Liver (tissue), 9 donors: ENCODE results near the gene GARIN5B. TPM values are rescaled to one million over a fixed set of nuclear protein-coding genes. Genes with fewer than 3 reads are reported as not detected.

Experiments used
- DNase-seq: peaks from one replicate; pipeline ENCODE4 v3.0.0-alpha.2; 2017; ENCODE audit warnings: low spot score
- H3K27ac ChIP-seq, 2 donors: one replicate each; pipeline ENCODE4 v1.7.0; 2013; ENCODE audit warnings: inconsistent platforms in 2 of 2, low read length in 2 of 2, control low read depth in 1 of 2, low read depth in 1 of 2, mild to moderate bottlenecking in 1 of 2
- H3K27me3 ChIP-seq, 4 donors: one replicate each; pipeline versions ENCODE4 v1.6.1 to v1.7.0; 2013; ENCODE audit warnings: low read length in 3 of 4, inconsistent platforms in 1 of 4, mild to moderate bottlenecking in 1 of 4, moderate library complexity in 1 of 4; ENCODE audit not compliant: control insufficient read depth in 4 of 4, insufficient read depth in 4 of 4
- H3K36me3 ChIP-seq, 4 donors: one replicate each; pipeline versions ENCODE4 v1.6.1 to v1.7.0; 2013; ENCODE audit warnings: low read length in 3 of 4, mild to moderate bottlenecking in 3 of 4, low read depth in 1 of 4, moderate library complexity in 1 of 4; ENCODE audit not compliant: control insufficient read depth in 4 of 4, insufficient read depth in 3 of 4
- H3K4me1 ChIP-seq, 4 donors: one replicate each; pipeline versions ENCODE4 v1.6.1 to v1.7.0; 2013; ENCODE audit warnings: low read length in 3 of 4, mild to moderate bottlenecking in 3 of 4, moderate library complexity in 1 of 4; ENCODE audit not compliant: control insufficient read depth in 4 of 4, insufficient read depth in 4 of 4
- H3K4me3 ChIP-seq, 3 donors: one replicate each; pipeline versions ENCODE4 v1.6.1 to v1.7.0; 2013; ENCODE audit warnings: low read length in 3 of 3, control low read depth in 1 of 3, low read depth in 1 of 3, mild to moderate bottlenecking in 1 of 3
- H3K9ac ChIP-seq, 2 donors: one replicate each; pipeline ENCODE4 v1.7.0; 2013; ENCODE audit warnings: low read length in 2 of 2, mild to moderate bottlenecking in 2 of 2, moderate library complexity in 2 of 2, control low read depth in 1 of 2, low read depth in 1 of 2
- H3K9me3 ChIP-seq, 4 donors: one replicate each; pipeline versions ENCODE4 v1.6.1 to v1.7.0; 2013; ENCODE audit warnings: low read length in 3 of 4; ENCODE audit not compliant: control insufficient read depth in 4 of 4
- FOXA1 ChIP-seq: IDR thresholded peaks from 2 replicates; pipeline ENCODE4 v1.6.1; 2016; ENCODE audit warnings: antibody characterized with exemption
- GABPA ChIP-seq, 2 donors: IDR thresholded peaks in 1 of 2; conservative IDR thresholded peaks in 1 of 2; 2 replicates each; pipeline ENCODE4 v1.6.1; 2016; ENCODE audit warnings: antibody characterized with exemption in 2 of 2, mild to moderate bottlenecking in 1 of 2, moderate library complexity in 1 of 2
- HNF4A ChIP-seq, 2 donors: conservative IDR thresholded peaks; 2 replicates each; pipeline ENCODE4 v1.6.1; 2016; ENCODE audit warnings: antibody characterized with exemption in 2 of 2, mild to moderate bottlenecking in 2 of 2
- HNF4G ChIP-seq: IDR thresholded peaks from 2 replicates; pipeline ENCODE4 v1.6.1; 2016; ENCODE audit warnings: antibody characterized with exemption
- JUND ChIP-seq, 2 donors: IDR thresholded peaks; 2 replicates each; pipeline ENCODE4 v1.6.1; 2016; ENCODE audit warnings: antibody characterized with exemption in 2 of 2
- RAD21 ChIP-seq, 2 donors: IDR thresholded peaks; 2 replicates each; pipeline ENCODE4 v1.6.1; 2016; ENCODE audit warnings: antibody characterized with exemption in 2 of 2, mild to moderate bottlenecking in 2 of 2
- RXRA ChIP-seq, 2 donors: IDR thresholded peaks; 2 replicates each; pipeline ENCODE4 v1.6.1; 2017 to 2018; ENCODE audit warnings: antibody characterized with exemption in 2 of 2, mild to moderate bottlenecking in 1 of 2
- SP1 ChIP-seq: IDR thresholded peaks from 2 replicates; pipeline ENCODE4 v1.6.1; 2018; ENCODE audit warnings: antibody characterized with exemption, mild to moderate bottlenecking
- TAF1 ChIP-seq: conservative IDR thresholded peaks from 2 replicates; pipeline ENCODE4 v1.6.1; 2016; ENCODE audit warnings: antibody characterized with exemption, mild to moderate bottlenecking
- YY1 ChIP-seq: IDR thresholded peaks from 2 replicates; pipeline ENCODE4 v1.6.1; 2016; ENCODE audit warnings: antibody characterized with exemption, mild to moderate bottlenecking
- WGBS: extraction: QIAGEN DNeasy Blood & Tissue Kit; methylation state at CpG from one replicate; pipeline ENCODE4 v1.1.7; 2013; 5-methylcytosine and 5-hydroxymethylcytosine counted together
- polyA plus RNA-seq, 2 donors: library from polyadenylated mRNA; stranded (reverse) in 1 of 2; unstranded in 1 of 2; fragments of 200-250 nt in 1 of 2; fragments of >200 nt in 1 of 2; fragmentation: Nextera tagmentation in 1 of 2; extraction: Ambion mirVana in 1 of 2; gene quantifications; one replicate each; pipeline versions ENCODE4 v1.2.1 to v1.2.3, GENCODE V29; 2013 to 2015
- total RNA-seq, 2 donors: library from RNA; depleted of rRNA; stranded (reverse); fragments of >200 nt; gene quantifications; one replicate each; pipeline ENCODE4 v1.2.3, GENCODE V29; 2014
- TF ChIP-seq, protein P1 (sequence below): IDR thresholded peaks from 2 replicates; pipeline ENCODE4 v1.6.1; 2016; ENCODE audit warnings: antibody characterized with exemption, mild to moderate bottlenecking
- TF ChIP-seq, protein P2 (sequence below): IDR thresholded peaks from 2 replicates; pipeline ENCODE4 v1.6.1; 2016; ENCODE audit warnings: antibody characterized with exemption
- TF ChIP-seq, protein P3 (sequence below): fragments of 150-350 bp; IDR thresholded peaks from 2 replicates; pipeline ENCODE4 v1.5.1; 2017; ENCODE audit warnings: improper control_type of control experiment, low read depth, low read length; ENCODE audit not compliant: missing input control
- TF ChIP-seq, protein P4 (sequence below): IDR thresholded peaks from 2 replicates; pipeline ENCODE4 v1.6.1; 2016; ENCODE audit warnings: antibody characterized with exemption
- donor health status: healthy.
- donor health status: healthy.
- donor health status: healthy.
- donor health status: healthy.
- donor health status: healthy.

Gene GARIN5B
- total and polyA plus RNA-seq, 4 donors: not detected

DNA sequence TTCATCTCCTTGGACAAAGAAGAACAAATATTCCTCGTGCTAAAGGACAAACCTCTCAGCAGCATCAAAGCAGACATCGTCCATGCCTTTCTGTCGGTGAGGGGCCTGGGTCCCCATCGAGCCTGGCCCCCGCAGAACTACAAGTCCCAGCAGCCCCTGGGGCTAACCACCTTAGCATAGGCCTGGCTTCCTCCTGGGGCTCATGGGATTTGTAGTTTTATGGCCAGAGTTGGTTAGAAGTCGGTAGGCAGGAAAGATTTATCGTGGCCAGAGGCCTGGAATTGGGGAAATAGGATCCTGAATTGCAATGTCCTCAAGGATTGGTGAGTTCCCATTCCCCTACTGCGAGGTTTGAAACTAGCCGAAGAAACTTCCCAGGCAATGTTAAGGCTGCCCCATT is 57.6 kb downstream of the GARIN5B start (continued):
- TF ChIP-seq, protein P1, sequence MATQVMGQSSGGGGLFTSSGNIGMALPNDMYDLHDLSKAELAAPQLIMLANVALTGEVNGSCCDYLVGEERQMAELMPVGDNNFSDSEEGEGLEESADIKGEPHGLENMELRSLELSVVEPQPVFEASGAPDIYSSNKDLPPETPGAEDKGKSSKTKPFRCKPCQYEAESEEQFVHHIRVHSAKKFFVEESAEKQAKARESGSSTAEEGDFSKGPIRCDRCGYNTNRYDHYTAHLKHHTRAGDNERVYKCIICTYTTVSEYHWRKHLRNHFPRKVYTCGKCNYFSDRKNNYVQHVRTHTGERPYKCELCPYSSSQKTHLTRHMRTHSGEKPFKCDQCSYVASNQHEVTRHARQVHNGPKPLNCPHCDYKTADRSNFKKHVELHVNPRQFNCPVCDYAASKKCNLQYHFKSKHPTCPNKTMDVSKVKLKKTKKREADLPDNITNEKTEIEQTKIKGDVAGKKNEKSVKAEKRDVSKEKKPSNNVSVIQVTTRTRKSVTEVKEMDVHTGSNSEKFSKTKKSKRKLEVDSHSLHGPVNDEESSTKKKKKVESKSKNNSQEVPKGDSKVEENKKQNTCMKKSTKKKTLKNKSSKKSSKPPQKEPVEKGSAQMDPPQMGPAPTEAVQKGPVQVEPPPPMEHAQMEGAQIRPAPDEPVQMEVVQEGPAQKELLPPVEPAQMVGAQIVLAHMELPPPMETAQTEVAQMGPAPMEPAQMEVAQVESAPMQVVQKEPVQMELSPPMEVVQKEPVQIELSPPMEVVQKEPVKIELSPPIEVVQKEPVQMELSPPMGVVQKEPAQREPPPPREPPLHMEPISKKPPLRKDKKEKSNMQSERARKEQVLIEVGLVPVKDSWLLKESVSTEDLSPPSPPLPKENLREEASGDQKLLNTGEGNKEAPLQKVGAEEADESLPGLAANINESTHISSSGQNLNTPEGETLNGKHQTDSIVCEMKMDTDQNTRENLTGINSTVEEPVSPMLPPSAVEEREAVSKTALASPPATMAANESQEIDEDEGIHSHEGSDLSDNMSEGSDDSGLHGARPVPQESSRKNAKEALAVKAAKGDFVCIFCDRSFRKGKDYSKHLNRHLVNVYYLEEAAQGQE: no peak
- TF ChIP-seq HNF4A (conservative IDR thresholded peaks at IDR 0.05): no peak
- no peak for TF ChIP-seq SP1
- no peak for TF ChIP-seq TAF1
- TF ChIP-seq JUND (IDR thresholded peaks at IDR 0.05): no peak

DNA sequence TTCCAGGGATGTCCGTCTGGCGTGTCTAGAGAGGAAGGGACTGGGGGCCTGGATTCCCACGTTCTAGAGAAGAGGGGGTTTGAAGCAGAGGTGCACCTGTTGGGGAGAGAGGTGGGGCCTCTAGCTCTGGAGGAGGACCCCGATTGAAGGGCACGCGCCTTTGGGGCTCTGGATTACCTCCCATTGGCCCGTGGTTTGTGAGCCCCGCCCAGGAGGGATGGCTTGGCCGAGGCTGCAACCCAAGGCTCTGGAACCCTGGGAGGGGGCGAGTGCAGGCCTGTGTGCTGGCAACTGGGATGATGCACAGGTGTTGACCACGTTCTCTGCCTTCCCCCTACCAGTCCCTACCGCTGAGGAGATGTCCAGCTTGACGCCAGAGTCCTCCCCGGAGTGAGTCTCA is 58.1 kb downstream of the GARIN5B start:
- Histone ChIP-seq H3K27me3 (no peaks in the 10 kb centered on the region), H3K4me1 (peaks cover 0 to 7% (median 3%) of the 10 kb centered on the region in 4 donors), H3K27ac (no peak overlapping the region), H3K36me3 (no peaks in the 10 kb centered on the region), H3K9me3 (no peaks in the 10 kb centered on the region), H3K4me3 (no peak overlapping the region), H3K9ac (no peak overlapping the region)
- DNase-seq: no peak
- WGBS: 74% methylated on average over 14 of the region's 14 CpGs
- TF ChIP-seq GABPA (IDR thresholded peaks at IDR 0.05 in 1 of 2, conservative IDR thresholded peaks at IDR 0.05 in 1 of 2) (no peak), TAF1 (no peak), HNF4A (conservative IDR thresholded peaks at IDR 0.05) (no peak), RXRA (IDR thresholded peaks at IDR 0.05) (no peak), HNF4G (no peak), YY1 (no peak), RAD21 (IDR thresholded peaks at IDR 0.05) (no peak), FOXA1 (no peak), SP1 (no peak)
- TF ChIP-seq, protein P2, sequence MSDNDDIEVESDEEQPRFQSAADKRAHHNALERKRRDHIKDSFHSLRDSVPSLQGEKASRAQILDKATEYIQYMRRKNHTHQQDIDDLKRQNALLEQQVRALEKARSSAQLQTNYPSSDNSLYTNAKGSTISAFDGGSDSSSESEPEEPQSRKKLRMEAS: no peak
- TF ChIP-seq, protein P3, sequence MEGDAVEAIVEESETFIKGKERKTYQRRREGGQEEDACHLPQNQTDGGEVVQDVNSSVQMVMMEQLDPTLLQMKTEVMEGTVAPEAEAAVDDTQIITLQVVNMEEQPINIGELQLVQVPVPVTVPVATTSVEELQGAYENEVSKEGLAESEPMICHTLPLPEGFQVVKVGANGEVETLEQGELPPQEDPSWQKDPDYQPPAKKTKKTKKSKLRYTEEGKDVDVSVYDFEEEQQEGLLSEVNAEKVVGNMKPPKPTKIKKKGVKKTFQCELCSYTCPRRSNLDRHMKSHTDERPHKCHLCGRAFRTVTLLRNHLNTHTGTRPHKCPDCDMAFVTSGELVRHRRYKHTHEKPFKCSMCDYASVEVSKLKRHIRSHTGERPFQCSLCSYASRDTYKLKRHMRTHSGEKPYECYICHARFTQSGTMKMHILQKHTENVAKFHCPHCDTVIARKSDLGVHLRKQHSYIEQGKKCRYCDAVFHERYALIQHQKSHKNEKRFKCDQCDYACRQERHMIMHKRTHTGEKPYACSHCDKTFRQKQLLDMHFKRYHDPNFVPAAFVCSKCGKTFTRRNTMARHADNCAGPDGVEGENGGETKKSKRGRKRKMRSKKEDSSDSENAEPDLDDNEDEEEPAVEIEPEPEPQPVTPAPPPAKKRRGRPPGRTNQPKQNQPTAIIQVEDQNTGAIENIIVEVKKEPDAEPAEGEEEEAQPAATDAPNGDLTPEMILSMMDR: no peak
- TF ChIP-seq, protein P4, sequence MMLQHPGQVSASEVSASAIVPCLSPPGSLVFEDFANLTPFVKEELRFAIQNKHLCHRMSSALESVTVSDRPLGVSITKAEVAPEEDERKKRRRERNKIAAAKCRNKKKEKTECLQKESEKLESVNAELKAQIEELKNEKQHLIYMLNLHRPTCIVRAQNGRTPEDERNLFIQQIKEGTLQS: no peak
- TF ChIP-seq, protein P1: no peak

Other genes starting within 250 kb of the GARIN5B start
- gene PPP1R12C, start 245.6 kb downstream of the GARIN5B start, total RNA-seq: 10 to 100 TPM; 20.3 to 29.5 TPM
- gene PPP1R12C, start 245.6 kb downstream of the GARIN5B start, polyA plus RNA-seq: 10 to 100 TPM in 1 of 2 donors, 1 to 10 TPM in 1; 7.4 to 35.8 TPM
- under 1 TPM in 1 of 2 donors, not detected in 1; 0.28 TPM for gene TNNT1, start 214.1 kb downstream of the GARIN5B start, total RNA-seq
- gene TNNT1, start 214.1 kb downstream of the GARIN5B start, polyA plus RNA-seq: under 1 TPM in 1 of 2 donors, not detected in 1; 0.15 TPM
- not detected for gene TNNI3, start 205.5 kb downstream of the GARIN5B start, total RNA-seq
- gene TNNI3, start 205.5 kb downstream of the GARIN5B start, polyA plus RNA-seq: not detected
- under 1 TPM; 0.23 to 0.50 TPM for gene DNAAF3, start 196.6 kb downstream of the GARIN5B start, total RNA-seq
- gene DNAAF3, start 196.6 kb downstream of the GARIN5B start, polyA plus RNA-seq: under 1 TPM; 0.18 to 0.64 TPM
- under 1 TPM in 1 of 2 donors, not detected in 1; under 0.01 TPM for gene SYT5, start 183.0 kb downstream of the GARIN5B start, total RNA-seq
- not detected for gene SYT5, start 183.0 kb downstream of the GARIN5B start, polyA plus RNA-seq
- gene PTPRH, start 153.8 kb downstream of the GARIN5B start, total RNA-seq: 10 to 100 TPM in 1 of 2 donors, 1 to 10 TPM in 1; 3.1 to 18.5 TPM
- gene PTPRH, start 153.8 kb downstream of the GARIN5B start, polyA plus RNA-seq: 10 to 100 TPM in 1 of 2 donors, 1 to 10 TPM in 1; 4.3 to 20.4 TPM
- 10 to 100 TPM in 1 of 2 donors, 1 to 10 TPM in 1; 4.8 to 13.7 TPM for gene TMEM86B, start 134.5 kb downstream of the GARIN5B start, total RNA-seq
- 10 to 100 TPM; 19.4 to 20.1 TPM for gene TMEM86B, start 134.5 kb downstream of the GARIN5B start, polyA plus RNA-seq
- 10 to 100 TPM; 24.6 to 40.1 TPM for gene PPP6R1, start 104.2 kb downstream of the GARIN5B start, total RNA-seq
- 10 to 100 TPM in 1 of 2 donors, 1 to 10 TPM in 1; 5.5 to 20.4 TPM for gene PPP6R1, start 104.2 kb downstream of the GARIN5B start, polyA plus RNA-seq
- 10 to 100 TPM in 1 of 2 donors, 1 to 10 TPM in 1; 9.4 to 11.6 TPM for gene HSPBP1, start 83.2 kb downstream of the GARIN5B start, total RNA-seq
- gene HSPBP1, start 83.2 kb downstream of the GARIN5B start, polyA plus RNA-seq: 10 to 100 TPM; 15.3 to 31.6 TPM
- under 1 TPM; 0.42 to 0.65 TPM for gene BRSK1, start 79.3 kb downstream of the GARIN5B start, total RNA-seq
- gene BRSK1, start 79.3 kb downstream of the GARIN5B start, polyA plus RNA-seq: under 1 TPM in 1 of 2 donors, not detected in 1; 0.10 TPM
- 1 to 10 TPM; 2.1 to 3.3 TPM for gene TMEM150B, start 37.9 kb downstream of the GARIN5B start, total RNA-seq
- gene TMEM150B, start 37.9 kb downstream of the GARIN5B start, polyA plus RNA-seq: 1 to 10 TPM in 1 of 2 donors, under 1 TPM in 1; 0.81 to 1.8 TPM
- gene KMT5C, start 23.4 kb downstream of the GARIN5B start, total RNA-seq: 10 to 100 TPM in 1 of 2 donors, 1 to 10 TPM in 1; 3.9 to 11.6 TPM
- 1 to 10 TPM; 1.1 to 2.1 TPM for gene KMT5C, start 23.4 kb downstream of the GARIN5B start, polyA plus RNA-seq
- not detected for gene COX6B2, start 8.5 kb downstream of the GARIN5B start, total RNA-seq
- gene COX6B2, start 8.5 kb downstream of the GARIN5B start, polyA plus RNA-seq: not detected
- not detected for gene IL11, start 7.2 kb upstream of the GARIN5B start, total RNA-seq
- not detected for gene IL11, start 7.2 kb upstream of the GARIN5B start, polyA plus RNA-seq
- not detected for gene TMEM190, start 13.6 kb upstream of the GARIN5B start, total RNA-seq
- not detected for gene TMEM190, start 13.6 kb upstream of the GARIN5B start, polyA plus RNA-seq
- under 1 TPM; 0.08 to 0.47 TPM for gene TMEM238, start 21.0 kb upstream of the GARIN5B start, total RNA-seq
- under 1 TPM; 0.47 to 0.54 TPM for gene TMEM238, start 21.0 kb upstream of the GARIN5B start, polyA plus RNA-seq
- gene RPL28, start 22.7 kb upstream of the GARIN5B start, total RNA-seq: 100 to 1,000 TPM; 116 to 150 TPM
- 100 to 1,000 TPM; 177 to 535 TPM for gene RPL28, start 22.7 kb upstream of the GARIN5B start, polyA plus RNA-seq
- gene UBE2S, start 44.5 kb upstream of the GARIN5B start, total RNA-seq: 10 to 100 TPM in 1 of 2 donors, 1 to 10 TPM in 1; 5.2 to 95.2 TPM
- gene UBE2S, start 44.5 kb upstream of the GARIN5B start, polyA plus RNA-seq: 1 to 10 TPM; 6.7 to 6.9 TPM
- 1 to 10 TPM in 1 of 2 donors, not detected in 1; 1.6 TPM for gene SHISA7, start 80.0 kb upstream of the GARIN5B start, total RNA-seq
- gene SHISA7, start 80.0 kb upstream of the GARIN5B start, polyA plus RNA-seq: not detected
- 100 to 1,000 TPM in 1 of 2 donors, 10 to 100 TPM in 1; 49.1 to 101 TPM for gene ISOC2, start 98.4 kb upstream of the GARIN5B start, total RNA-seq
- 100 to 1,000 TPM; 136 to 181 TPM for gene ISOC2, start 98.4 kb upstream of the GARIN5B start, polyA plus RNA-seq
- not detected for gene C19orf85, start 101.5 kb upstream of the GARIN5B start, total RNA-seq
- not detected for gene C19orf85, start 101.5 kb upstream of the GARIN5B start, polyA plus RNA-seq
- 1 to 10 TPM; 1.1 to 1.9 TPM for gene ZNF628, start 113.4 kb upstream of the GARIN5B start, total RNA-seq
- gene ZNF628, start 113.4 kb upstream of the GARIN5B start, polyA plus RNA-seq: 1 to 10 TPM in 1 of 2 donors, under 1 TPM in 1; 0.99 to 4.4 TPM
- gene NAT14, start 121.9 kb upstream of the GARIN5B start, total RNA-seq: 1 to 10 TPM; 1.4 to 3.7 TPM
- gene NAT14, start 121.9 kb upstream of the GARIN5B start, polyA plus RNA-seq: 1 to 10 TPM; 2.6 to 3.5 TPM
- gene SSC5D, start 125.2 kb upstream of the GARIN5B start, total RNA-seq: under 1 TPM; 0.19 to 0.84 TPM
- gene SSC5D, start 125.2 kb upstream of the GARIN5B start, polyA plus RNA-seq: 1 to 10 TPM in 1 of 2 donors, under 1 TPM in 1; 0.08 to 1.0 TPM
- gene SBK2, start 173.9 kb upstream of the GARIN5B start, total RNA-seq: not detected
- not detected for gene SBK2, start 173.9 kb upstream of the GARIN5B start, polyA plus RNA-seq
- not detected for gene SBK3, start 182.3 kb upstream of the GARIN5B start, total RNA-seq
- under 1 TPM in 1 of 2 donors, not detected in 1; 0.03 TPM for gene SBK3, start 182.3 kb upstream of the GARIN5B start, polyA plus RNA-seq
- gene ZNF579, start 217.6 kb upstream of the GARIN5B start, total RNA-seq: under 1 TPM; 0.92 to 0.93 TPM
- gene ZNF579, start 217.6 kb upstream of the GARIN5B start, polyA plus RNA-seq: 1 to 10 TPM; 1.4 to 3.3 TPM
- 1 to 10 TPM; 2.2 to 2.3 TPM for gene FIZ1, start 236.3 kb upstream of the GARIN5B start, total RNA-seq
- gene FIZ1, start 236.3 kb upstream of the GARIN5B start, polyA plus RNA-seq: 1 to 10 TPM; 1.1 to 4.3 TPM
- gene ZNF524, start 237.0 kb upstream of the GARIN5B start, total RNA-seq: 1 to 10 TPM; 6.7 to 8.8 TPM
- gene ZNF524, start 237.0 kb upstream of the GARIN5B start, polyA plus RNA-seq: 10 to 100 TPM; 11.5 to 12.3 TPM
- 1 to 10 TPM; 1.4 to 1.8 TPM for gene ZNF865, start 242.4 kb upstream of the GARIN5B start, total RNA-seq
- gene ZNF865, start 242.4 kb upstream of the GARIN5B start, polyA plus RNA-seq: 1 to 10 TPM in 1 of 2 donors, under 1 TPM in 1; 0.38 to 3.1 TPM